GM21528 (cell line): Measurements from ENCODE around the gene DOC2A.

Source experiments
- ATAC-seq: cut with Tn5 transposase; IDR thresholded peaks from one replicate; pipeline ENCODE4 v1.9.1; 2021; ENCODE audit warnings: mild to moderate bottlenecking, moderate library complexity; ENCODE audit not compliant: unreplicated experiment, low FRiP score

The DOC2A gene

DNA sequence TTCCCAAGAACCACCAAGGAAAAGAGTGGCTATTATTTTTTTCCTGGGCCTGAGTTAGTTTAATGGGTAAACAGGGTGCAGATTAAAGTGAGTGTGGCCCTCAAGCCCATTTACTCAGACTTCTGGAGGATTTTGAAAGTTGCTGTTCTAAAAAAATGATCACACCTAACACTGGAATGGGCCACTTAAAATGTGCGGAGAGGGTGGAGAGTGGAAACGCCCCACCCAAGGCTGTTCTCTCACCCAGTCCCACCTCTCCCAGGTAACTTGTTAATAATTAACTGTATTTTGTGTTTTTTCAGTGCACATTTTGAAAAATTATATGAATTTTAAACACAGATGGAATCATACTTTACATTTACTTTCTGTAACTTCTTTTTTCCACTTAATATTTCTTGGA is 20.8 kb downstream of the DOC2A start:
- no peak for ATAC-seq

DNA sequence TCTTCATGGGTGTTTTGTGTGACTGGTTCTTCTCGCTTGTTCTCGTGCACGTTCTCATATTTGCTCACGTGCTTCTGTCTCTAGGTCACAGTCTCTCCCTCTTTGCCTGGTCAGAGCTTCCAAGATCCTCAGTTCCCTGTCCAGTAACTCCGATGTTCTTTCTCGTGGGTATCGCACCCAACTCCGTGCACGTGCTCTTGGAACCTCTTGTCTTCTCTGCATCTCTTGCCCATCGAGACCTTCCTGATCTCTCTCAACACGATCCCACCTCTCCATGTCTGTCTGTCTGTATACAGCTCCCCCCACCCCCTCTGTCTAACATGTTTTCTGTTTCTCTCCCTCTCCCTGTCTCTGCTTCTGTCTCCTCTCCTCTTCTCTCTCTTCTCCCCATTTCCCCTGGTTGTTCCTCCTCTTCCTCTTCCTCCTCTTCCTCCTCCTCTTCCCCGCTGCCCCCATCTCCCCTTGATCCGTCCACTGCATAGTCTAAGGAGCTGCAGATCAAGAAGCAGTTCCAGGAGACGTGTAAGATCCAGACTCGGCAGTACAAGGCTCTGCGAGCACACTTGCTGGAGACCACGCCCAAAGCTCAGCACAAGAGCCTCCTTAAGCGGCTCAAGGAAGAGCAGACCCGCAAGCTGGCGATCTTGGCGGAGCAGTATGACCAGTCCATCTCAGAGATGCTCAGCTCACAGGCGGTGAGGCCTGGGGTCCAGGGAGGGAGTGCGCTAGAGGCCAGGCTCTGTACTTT is 21.5 kb downstream of the DOC2A start:
- no peak for ATAC-seq

DNA sequence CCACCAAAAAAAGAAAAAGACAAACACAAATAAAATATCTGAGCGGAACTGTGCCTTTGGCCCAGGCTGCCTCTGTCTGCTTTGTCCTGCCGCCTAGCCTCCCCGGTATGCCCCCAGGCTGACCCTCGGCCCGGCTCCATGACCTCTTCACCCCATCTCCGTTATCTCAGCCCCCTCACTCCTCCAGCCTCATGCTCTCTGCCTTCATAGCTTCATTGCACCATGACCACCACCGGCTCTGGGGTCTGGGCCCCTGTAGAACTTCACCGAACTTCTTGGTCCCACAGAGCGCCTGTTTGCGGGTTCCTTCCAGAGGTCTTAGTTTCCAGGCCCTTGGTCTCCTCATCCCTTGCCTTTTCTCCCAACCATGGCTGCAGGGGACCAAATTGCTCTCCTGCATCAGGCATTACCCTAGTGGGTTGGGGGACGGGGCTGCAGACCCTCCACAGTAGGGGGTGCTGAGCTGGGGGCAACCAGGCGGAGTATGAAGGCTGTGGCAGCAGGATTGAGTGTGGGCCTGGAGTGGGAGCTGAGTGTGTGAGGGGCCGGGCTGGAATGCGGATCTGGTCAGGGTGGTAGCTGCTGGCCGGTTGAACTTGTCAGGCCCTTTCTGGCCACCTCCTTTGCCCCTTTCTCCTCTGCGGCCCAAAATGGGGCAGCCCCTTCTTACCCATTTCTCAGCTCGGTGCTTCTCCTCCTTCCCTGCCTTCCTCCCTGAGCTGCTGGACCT is 22.3 kb downstream of the DOC2A start:
- ATAC-seq: no peak

DNA sequence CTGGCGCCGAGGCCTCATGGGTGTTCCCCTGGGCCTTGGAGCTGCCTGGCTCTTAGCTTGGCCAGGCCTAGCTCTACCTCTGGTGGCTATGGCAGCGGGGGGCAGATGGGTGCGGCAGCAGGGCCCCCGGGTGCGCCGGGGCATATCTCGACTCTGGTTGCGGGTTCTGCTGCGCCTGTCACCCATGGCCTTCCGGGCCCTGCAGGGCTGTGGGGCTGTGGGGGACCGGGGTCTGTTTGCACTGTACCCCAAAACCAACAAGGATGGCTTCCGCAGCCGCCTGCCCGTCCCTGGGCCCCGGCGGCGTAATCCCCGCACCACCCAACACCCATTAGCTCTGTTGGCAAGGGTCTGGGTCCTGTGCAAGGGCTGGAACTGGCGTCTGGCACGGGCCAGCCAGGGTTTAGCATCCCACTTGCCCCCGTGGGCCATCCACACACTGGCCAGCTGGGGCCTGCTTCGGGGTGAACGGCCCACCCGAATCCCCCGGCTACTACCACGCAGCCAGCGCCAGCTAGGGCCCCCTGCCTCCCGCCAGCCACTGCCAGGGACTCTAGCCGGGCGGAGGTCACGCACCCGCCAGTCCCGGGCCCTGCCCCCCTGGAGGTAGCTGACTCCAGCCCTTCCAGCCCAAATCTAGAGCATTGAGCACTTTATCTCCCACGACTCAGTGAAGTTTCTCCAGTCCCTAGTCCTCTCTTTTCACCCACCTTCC is 23.3 kb downstream of the DOC2A start:
- ATAC-seq: no peak

DNA sequence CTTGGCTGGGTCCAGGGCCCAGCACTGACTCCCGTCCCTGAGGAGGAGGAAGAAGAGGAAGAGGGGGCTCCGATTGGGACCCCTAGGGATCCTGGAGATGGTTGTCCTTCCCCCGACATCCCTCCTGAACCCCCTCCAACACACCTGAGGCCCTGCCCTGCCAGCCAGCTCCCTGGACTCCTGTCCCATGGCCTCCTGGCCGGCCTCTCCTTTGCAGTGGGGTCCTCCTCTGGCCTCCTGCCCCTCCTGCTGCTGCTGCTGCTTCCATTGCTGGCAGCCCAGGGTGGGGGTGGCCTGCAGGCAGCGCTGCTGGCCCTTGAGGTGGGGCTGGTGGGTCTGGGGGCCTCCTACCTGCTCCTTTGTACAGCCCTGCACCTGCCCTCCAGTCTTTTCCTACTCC is 23.9 kb downstream of the DOC2A start:
- no peak for ATAC-seq

DNA sequence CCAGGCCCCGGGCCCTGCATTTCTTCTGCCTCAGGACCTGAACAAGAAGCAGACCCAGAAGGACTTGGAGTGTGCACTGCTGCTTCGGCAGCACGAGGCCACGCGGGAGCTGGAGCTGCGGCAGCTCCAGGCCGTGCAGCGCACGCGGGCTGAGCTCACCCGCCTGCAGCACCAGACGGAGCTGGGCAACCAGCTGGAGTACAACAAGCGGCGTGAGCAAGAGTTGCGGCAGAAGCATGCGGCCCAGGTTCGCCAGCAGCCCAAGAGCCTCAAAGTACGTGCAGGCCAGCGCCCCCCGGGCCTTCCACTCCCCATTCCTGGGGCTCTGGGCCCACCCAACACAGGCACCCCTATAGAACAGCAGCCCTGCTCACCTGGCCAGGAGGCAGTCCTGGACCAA is 24.6 kb downstream of the DOC2A start:
- no peak for ATAC-seq

DNA sequence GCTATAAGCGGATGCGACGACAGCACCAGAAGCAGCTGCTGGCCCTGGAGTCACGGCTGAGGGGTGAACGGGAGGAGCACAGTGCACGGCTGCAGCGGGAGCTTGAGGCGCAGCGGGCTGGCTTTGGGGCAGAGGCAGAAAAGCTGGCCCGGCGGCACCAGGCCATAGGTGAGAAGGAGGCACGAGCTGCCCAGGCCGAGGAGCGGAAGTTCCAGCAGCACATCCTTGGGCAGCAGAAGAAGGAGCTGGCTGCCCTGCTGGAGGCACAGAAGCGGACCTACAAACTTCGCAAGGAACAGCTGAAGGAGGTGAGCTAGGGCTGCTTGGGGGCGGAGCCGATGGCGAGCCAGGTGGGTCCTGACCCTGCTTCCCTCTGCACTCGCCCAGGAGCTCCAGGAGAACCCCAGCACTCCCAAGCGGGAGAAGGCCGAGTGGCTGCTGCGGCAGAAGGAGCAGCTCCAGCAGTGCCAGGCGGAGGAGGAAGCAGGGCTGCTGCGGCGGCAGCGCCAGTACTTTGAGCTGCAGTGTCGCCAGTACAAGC is 25.5 kb downstream of the DOC2A start:
- no peak for ATAC-seq

DNA sequence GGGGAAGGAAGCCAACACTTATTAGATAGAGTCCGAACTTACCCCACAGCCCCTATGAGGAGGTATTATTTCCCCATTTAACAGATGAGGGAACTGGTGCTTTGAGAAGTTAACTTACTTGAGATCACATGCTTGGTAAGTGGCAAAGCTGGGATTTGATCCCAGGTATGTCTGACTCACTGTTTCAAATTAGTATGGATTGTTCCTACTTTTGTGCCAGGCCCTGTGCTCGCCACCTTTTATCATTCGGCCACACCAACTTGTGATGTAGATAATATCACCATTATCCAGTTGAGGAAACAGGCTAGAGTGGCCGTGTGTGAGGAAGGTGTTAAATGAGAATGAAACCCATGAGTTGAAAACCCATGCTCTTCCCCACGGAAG is 26.1 kb downstream of the DOC2A start:
- ATAC-seq: no peak

DNA sequence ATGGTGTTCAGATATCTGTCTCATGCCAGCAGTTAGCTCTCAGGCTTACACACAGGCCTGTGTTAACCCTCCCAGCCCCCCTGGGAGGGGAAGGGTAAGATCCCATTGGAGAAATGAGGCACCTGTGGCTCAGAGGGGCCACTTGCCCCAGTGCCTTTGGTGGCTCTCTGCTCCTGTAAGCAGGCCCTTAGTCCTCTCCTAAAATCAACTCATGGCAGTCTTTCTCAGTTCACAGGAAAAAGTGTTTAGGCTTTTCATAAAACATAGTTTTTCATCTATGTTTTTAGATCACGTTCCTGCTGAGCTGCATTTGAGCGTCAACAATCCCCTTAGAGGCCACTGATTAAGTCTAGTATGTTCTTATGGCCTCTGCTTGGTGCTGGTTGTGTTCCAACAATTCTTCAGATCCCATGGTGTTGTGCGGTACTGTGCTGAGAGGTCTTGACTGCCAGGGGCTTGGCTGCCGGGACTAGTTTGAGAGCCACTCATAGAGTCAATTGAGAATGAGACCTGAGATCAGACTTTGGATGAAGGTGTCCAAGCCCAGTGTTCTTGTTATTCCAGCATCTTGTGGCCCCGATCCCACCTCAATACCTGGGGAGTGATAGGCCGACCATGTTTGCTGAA is 26.6 kb downstream of the DOC2A start:
- no peak for ATAC-seq

DNA sequence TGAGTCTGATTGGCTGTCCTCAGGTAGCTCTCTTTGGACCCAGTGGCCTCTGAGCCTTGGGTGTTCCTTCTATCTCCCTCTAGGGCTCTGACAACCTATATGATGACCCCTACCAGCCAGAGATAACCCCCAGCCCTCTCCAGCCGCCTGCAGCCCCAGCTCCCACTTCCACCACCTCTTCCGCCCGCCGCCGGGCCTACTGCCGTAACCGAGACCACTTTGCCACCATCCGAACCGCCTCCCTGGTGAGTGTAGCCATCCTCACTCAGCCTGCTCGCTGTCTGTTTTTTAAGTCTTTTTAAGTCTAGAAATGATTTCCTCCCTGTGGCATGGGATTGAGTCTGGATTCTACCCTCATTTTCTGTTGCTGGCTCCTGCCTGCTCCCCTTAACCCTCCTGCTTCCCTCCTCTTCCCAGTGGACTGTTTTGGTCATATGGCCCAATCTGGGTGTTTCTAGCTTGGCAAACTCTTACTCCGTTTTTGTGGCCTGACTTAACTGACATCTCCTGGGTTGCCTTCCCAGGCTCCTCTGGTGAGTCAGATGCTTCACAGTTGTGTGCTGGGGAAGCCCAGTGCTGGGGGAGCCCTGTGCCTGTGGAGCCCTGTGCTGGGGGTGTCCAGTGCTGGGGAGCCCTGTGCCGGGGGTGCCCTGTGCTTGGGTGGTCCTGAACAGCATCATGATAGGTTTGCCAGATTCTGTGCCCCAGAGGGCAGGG is 27.2 kb downstream of the DOC2A start:
- no peak for ATAC-seq

DNA sequence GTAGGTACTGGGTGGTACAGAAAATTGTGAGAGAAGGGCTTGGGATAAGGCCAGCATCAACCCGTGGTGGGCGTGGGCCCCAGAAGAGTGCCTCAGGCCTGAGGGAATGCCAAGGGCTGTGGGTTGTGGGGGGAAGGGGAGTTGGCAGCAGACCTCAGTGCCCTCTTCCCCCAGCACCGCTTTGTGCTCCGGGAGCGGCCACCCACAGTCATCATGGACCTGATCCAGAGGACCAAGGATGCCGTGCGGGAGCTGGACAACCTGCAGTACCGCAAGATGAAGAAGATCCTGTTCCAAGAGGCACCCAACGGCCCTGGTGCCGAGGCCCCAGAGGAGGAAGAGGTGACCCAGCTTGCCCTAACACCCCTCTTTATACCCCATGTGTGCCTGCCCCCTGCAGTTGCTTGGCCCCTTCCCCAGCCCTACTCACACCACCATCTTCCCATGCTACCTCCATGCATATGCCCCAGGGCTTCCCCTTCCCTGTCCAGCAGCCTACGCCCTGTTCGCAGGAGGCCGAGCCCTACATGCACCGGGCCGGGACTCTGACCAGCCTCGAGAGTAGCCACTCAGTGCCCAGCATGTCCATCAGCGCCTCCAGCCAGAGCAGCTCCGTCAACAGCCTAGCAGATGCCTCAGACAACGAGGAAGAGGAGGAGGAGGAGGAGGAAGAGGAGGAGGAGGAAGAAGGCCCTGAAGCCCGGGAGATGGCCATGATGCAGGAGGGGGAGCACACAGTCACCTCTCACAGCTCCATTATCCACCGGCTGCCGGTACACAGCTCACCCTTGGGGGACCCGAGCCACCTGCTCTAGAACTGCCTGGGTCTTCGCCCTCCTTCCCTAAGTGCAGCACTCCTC is 28.0 kb downstream of the DOC2A start:
- no peak for ATAC-seq

DNA sequence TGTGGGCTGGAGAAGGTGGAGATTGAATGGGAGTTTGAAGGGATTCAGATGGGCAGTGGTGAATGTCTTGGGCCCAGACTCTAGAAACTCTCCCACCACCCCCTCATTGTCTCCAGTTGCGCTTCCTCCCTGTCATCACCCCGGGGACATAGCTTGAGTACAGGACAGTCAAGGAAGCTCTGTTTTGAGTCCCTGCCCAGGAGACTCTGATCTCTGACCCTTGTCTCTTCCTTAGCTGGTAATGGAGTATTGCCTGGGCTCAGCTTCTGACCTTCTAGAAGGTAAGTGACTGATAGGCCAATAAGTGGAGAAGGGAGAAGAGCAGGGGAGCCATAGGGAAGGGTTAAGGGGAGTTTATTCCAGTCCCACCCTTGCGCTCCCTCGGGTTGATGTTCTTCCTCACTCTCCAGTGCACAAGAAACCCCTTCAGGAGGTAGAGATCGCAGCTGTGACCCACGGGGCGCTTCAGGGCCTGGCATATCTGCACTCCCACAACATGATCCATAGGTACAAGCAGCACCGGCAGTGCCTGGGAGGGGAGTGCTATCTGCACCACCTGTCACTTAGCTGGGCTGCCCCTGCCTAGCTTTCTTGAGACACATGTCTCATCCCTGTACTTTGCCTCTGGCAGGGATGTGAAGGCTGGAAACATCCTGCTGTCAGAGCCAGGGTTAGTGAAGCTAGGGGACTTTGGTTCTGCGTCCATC is 32.1 kb downstream of the DOC2A start:
- no peak for ATAC-seq

DNA sequence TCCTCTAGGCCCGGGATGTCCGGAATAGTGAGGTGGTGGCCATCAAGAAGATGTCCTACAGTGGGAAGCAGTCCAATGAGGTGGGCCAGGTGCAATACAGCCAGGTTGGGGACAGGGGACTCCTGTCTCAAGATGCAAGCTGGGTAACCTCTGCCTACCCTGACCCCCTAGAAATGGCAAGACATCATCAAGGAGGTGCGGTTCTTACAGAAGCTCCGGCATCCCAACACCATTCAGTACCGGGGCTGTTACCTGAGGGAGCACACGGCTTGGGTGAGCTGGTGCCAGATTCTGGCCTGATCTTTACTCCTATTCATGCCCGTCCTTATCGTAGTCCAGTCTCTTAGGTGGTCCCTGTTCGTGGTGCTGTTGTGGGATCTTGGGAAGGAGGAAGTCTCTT is 32.7 kb downstream of the DOC2A start:
- no peak for ATAC-seq

DNA sequence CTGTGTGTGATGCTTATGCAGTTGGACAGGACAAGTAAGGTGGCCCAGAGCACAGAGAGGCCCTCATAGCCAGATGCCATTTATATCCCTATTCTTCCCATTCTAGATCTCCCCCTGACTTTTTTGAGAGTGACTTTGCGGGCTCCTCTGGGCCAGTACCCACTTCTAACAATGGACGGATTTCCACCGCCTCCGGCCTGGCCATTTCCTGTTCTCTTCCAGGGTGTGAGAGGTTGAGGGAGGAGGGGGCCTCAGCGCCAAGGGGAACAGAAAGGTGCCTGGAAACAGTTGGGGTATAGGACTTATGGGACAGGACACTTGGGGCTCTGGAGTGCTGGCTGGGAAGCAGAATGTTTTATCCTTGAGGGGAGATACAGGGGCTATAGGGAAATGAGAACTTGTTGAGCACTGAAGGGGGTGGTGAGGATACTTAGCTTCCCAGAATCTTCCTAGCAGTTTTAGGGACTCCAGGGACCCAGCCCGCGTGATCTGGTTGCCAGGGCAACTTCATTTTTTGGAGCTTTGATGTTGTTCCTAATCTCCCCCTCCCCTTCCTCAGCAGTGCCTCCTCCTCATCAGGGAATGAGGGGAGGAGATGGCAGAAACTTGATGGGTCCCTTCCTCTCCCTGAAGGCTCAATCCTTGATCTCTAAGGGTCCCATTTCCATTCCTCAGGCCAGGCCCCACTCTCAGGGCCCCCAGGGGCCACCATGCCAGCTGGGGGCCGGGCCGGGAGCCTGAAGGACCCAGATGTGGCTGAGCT is 33.6 kb downstream of the DOC2A start:
- no peak for ATAC-seq

DNA sequence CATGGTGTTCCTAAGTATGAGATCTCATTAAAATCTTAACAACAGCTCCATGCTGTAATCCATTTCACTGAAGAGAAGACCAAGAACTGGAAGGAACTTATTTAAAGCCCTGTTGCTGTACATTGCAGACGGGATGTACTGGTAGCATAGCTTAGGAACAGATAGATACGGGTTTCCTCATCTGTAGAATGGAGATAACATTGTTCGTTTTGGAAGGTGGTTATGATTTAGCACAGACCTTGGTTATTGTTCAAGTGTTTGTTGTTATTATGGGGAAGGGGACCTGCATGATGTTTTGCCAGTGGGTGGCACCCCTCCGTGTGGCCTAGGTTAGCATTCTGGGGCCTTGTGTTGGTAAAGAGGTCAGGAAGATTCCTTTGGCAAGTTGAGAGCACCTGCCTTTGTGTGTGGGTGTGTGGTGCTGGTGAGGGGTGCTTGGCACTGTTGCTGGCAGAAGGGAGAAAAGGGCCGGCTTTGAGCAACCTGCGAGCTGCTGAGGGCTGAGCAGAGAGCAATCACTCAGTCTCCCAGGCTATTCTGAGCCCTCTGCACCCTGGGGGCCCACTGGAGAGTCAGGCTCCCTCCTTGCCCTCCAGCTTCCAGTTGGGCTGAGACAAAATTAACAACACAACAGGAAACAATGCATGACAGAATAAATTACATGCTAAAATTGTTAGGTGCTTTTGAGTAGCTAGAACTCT is 34.9 kb downstream of the DOC2A start:
- ATAC-seq: no peak

DNA sequence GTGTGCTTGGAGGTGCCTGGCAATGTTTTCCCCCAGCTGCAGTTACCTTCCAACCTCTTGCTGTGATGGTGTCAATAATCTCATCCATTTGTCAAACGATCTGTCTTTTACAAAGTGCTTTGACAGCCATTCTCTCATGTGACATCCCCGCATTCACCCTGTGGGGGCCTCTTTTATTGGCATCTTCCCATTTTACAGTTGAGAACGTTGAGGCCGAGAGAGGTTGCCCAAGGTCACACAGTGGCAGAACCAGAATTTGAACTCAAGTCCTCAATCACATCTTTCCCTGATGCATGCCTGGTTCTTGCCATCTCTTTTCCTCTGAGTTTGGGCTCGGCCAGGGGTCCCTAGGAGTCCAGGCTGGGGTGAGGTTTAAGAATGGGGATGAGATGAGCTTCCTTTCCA is 35.7 kb downstream of the DOC2A start:
- ATAC-seq: no peak
